Right lobe of liver (tissue), 4 donors: ENCODE results near the gene SCN4B.

Experiments used
- CTCF ChIP-seq, 4 donors: fragments of 200-600 bp in 3 of 4; fragments of 450-650 bp in 1 of 4; IDR thresholded peaks; one replicate each; pipeline versions ENCODE4 v1.5.1 to v1.8.0; 2016 to 2022; ENCODE audit warnings: antibody characterized with exemption in 4 of 4, mild to moderate bottlenecking in 2 of 4
- POLR2A ChIP-seq: fragments of 450-650 bp; IDR thresholded peaks from one replicate; pipeline ENCODE4 v1.6.1; 2017; ENCODE audit warnings: antibody characterized with exemption, mild to moderate bottlenecking
- donor health status: DM: no; HTN: no; CAD: no.
- donor health status: DM: no; HTN: no; CAD: no.
- donor health status: DM: no; HTN: yes; CAD: no.

GRCh38 chr11:118171269-118172062 lies 18.8 kb upstream of the SCN4B start:
- TF ChIP-seq CTCF (IDR thresholded peaks at IDR 0.05) (peak; percentile 71 to 92 (median 90)), POLR2A (no peak)
